Measurements from ENCODE around the gene ANKRD36C.
"Not testable (repeated sequence)": the region's sequence is repeated elsewhere in the genome, so short reads cannot be mapped to it uniquely, and the experiment has no call there.

The ANKRD36C gene

GRCh38 chr2:95991351-95992094, at the start of gene ANKRD36C:
TSS of gene ANKRD36C (minus strand) at chr2:95991824. CDS start at chr2:95991708, 116 bp downstream.
- not testable (repeated sequence) for DNase-seq (ENCODE audit: low read depth)

- not testable (repeated sequence) for DNase-seq (ENCODE audit: low read depth)
Observed at GRCh38 chr2:96035554-96035953, 43.9 kb upstream of the ANKRD36C start.

GRCh38 chr2:96034792-96035191, 43.2 kb upstream of the ANKRD36C start, which contains the start of gene GPAT2:
TSS of gene GPAT2 (minus strand) at chr2:96034916. CDS start at chr2:96032359, 2,557 bp downstream.
- DNase-seq (ENCODE audit: low read depth) = not testable (repeated sequence)

GRCh38 chr2:96033997-96034396, 42.4 kb upstream of the ANKRD36C start:
- not testable (repeated sequence) for DNase-seq (ENCODE audit: low read depth)

GRCh38 chr2:96027725-96028325, 36.2 kb upstream of the ANKRD36C start:
- not testable (repeated sequence) for DNase-seq (ENCODE audit: low read depth)

- not testable (repeated sequence) for DNase-seq (ENCODE audit: low read depth)
Observed at GRCh38 chr2:96025755-96026154, 34.1 kb upstream of the ANKRD36C start.

GRCh38 chr2:96025194-96025492, 33.5 kb upstream of the ANKRD36C start:
- no peak for DNase-seq (ENCODE audit: low read depth)

GRCh38 chr2:96024336-96025193, 32.9 kb upstream of the ANKRD36C start:
- DNase-seq (ENCODE audit: low read depth) = no peak

GRCh38 chr2:96023701-96024100, 32.1 kb upstream of the ANKRD36C start:
- DNase-seq (ENCODE audit: low read depth) = not testable (repeated sequence)

GRCh38 chr2:96022701-96023447, 31.2 kb upstream of the ANKRD36C start:
- peak; percentile 20 for DNase-seq (ENCODE audit: low read depth)

- DNase-seq (ENCODE audit: low read depth) = not testable (repeated sequence)
Observed at GRCh38 chr2:96022126-96022525, 30.5 kb upstream of the ANKRD36C start.

GRCh38 chr2:96021142-96021541, 29.5 kb upstream of the ANKRD36C start:
- DNase-seq (ENCODE audit: low read depth) = not testable (repeated sequence)

GRCh38 chr2:96019909-96020590, 28.4 kb upstream of the ANKRD36C start:
- not testable (repeated sequence) for DNase-seq (ENCODE audit: low read depth)

GRCh38 chr2:96016321-96016720, 24.7 kb upstream of the ANKRD36C start:
- not testable (repeated sequence) for DNase-seq (ENCODE audit: low read depth)

- not testable (repeated sequence) for DNase-seq (ENCODE audit: low read depth)
Observed at GRCh38 chr2:96012792-96013264, 21.2 kb upstream of the ANKRD36C start.

- DNase-seq (ENCODE audit: low read depth) = not testable (repeated sequence)
Observed at GRCh38 chr2:96012086-96012791, 20.6 kb upstream of the ANKRD36C start.

GRCh38 chr2:96011129-96011455, 19.5 kb upstream of the ANKRD36C start:
- DNase-seq (ENCODE audit: low read depth) = not testable (repeated sequence)

GRCh38 chr2:96010320-96011128, 18.9 kb upstream of the ANKRD36C start:
- DNase-seq (ENCODE audit: low read depth) = peak; percentile 96

GRCh38 chr2:96009833-96010232, 18.2 kb upstream of the ANKRD36C start:
- DNase-seq (ENCODE audit: low read depth) = not testable (repeated sequence)

GRCh38 chr2:96008051-96008450, 16.4 kb upstream of the ANKRD36C start:
- DNase-seq (ENCODE audit: low read depth) = not testable (repeated sequence)
